Measurements from ENCODE around the gene ECI1. TPM values are rescaled to one million over a fixed set of nuclear protein-coding genes. Genes with fewer than 3 reads are reported as not detected.
"Not testable (repeated sequence)": the region's sequence is repeated elsewhere in the genome, so short reads cannot be mapped to it uniquely, and the experiment has no call there.

ECI1 gene
- total RNA-seq, 1 donor from 2014 or later: 72.9 TPM

GRCh38 chr16:2260250-2260649 lies 8.9 kb upstream of the ECI1 start:
- intact Hi-C loops (cut with DNase I): no loop called here
- Histone ChIP-seq H3K9me3 (no peaks in the 10 kb centered on the region), H3K27ac (no peak overlapping the region), H3K4me3 (no peak overlapping the region), H3K36me3 (peaks cover 2 to 83% of the 10 kb centered on the region in 2 donors), H3K27me3 (no peaks in the 10 kb centered on the region), H3K4me1 (peaks cover 3% of the 10 kb centered on the region)
- DNase-seq (ENCODE audit: extremely low spot score in 2 of 2): no peak
- TF ChIP-seq CTCF (IDR thresholded peaks at IDR 0.05) (no peak), POLR2A (IDR thresholded peaks at IDR 0.05) (no peak)

GRCh38 chr16:2258530-2258929 lies 7.1 kb upstream of the ECI1 start:
- intact Hi-C loops (cut with DNase I): loop anchor here (10.0 kb wide), 1 partner anchor 256 kb away; the partner anchor contains the start of gene ATP6V0C
- peaks cover 3 to 88% of the 10 kb centered on the region in 2 donors for H3K36me3 ChIP-seq
- not testable (repeated sequence) for H3K4me1 ChIP-seq; H3K4me3 ChIP-seq; DNase-seq (ENCODE audit: extremely low spot score in 2 of 2); H3K9me3 ChIP-seq; H3K27me3 ChIP-seq; H3K27ac ChIP-seq

DNA sequence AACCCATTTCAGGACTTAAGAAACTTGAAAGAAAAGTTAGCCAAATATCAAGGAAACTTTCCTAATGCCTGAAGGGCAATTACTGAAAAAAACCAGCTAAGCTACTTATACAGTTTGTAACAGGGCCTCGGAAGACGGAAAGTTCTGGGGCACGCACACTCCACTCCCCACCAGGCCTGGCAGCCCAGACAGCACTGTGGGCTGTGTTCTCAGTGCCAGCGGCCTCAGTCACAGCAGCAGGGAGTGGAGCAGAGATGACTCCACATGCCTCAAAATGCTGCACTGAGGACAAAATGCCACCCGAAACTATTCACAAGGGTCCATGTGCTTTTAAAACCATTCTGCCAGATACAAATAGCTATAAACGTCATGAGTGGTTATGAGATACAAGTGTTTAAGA lies 6.3 kb upstream of the ECI1 start:
- Histone ChIP-seq H3K4me3 (no peak overlapping the region), H3K4me1 (no peaks in the 10 kb centered on the region), H3K9me3 (no peaks in the 10 kb centered on the region), H3K27me3 (no peaks in the 10 kb centered on the region), H3K27ac (no peak overlapping the region), H3K36me3 (peaks cover 3 to 88% of the 10 kb centered on the region in 2 donors)
- DNase-seq (ENCODE audit: extremely low spot score in 2 of 2): no peak
- intact Hi-C loops (cut with DNase I): loop anchor here (10.0 kb wide), 1 partner anchor 257 kb away; the partner anchor contains the start of gene ATP6V0C
- TF ChIP-seq CTCF (IDR thresholded peaks at IDR 0.05): no peak
- TF ChIP-seq POLR2A (IDR thresholded peaks at IDR 0.05): no peak
- no peak for TF ChIP-seq POLR2AphosphoS5 (IDR thresholded peaks at IDR 0.05; ENCODE audit: insufficient read depth in 1 of 2, low read depth in 1 of 2)

DNA sequence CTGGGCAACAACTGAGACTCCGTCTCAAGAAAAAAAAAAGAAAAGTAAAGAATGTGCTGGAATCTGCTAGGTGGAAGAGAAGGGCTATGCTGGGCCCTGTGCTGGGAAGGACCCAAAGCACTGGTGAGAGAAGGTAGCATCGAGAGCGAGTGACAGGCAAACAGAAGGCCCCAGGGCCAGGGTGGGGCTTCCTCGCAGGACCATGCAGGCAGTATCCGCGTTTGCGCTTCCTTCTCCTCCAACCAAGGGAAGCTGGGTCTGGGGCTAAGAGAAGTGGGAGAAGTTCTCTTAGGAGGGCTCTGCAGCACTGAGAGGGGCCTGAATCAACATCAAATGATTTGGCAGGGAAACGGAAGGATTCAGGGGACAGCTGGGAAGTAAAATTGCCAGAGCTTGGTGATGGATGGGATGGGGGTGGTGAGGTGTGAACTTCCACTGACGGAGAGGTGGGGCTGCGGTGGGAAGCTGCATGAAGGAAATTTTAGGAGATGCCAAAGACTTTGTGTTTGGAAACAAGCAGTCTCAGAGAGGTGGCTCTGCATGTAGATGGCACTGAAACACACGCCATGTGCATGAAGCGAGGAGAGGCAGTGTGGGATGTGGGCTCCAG lies 5.2 kb upstream of the ECI1 start:
- H3K4me1 ChIP-seq: peaks cover 7% of the 10 kb centered on the region
- no peak overlapping the region for H3K27ac ChIP-seq
- TF ChIP-seq POLR2A (IDR thresholded peaks at IDR 0.05) (no peak), CTCF (IDR thresholded peaks at IDR 0.05) (no peak), POLR2AphosphoS5 (IDR thresholded peaks at IDR 0.05; ENCODE audit: insufficient read depth in 1 of 2, low read depth in 1 of 2) (no peak)
- no peaks in the 10 kb centered on the region for H3K27me3 ChIP-seq
- no peaks in the 10 kb centered on the region for H3K9me3 ChIP-seq
- intact Hi-C loops (cut with DNase I): loop anchor here (10.0 kb wide), 1 partner anchor 258 kb away; the partner anchor contains the start of gene ATP6V0C
- H3K36me3 ChIP-seq: peaks cover 3 to 77% of the 10 kb centered on the region in 2 donors
- DNase-seq (ENCODE audit: extremely low spot score in 2 of 2): no peak
- H3K4me3 ChIP-seq: no peak overlapping the region

DNA sequence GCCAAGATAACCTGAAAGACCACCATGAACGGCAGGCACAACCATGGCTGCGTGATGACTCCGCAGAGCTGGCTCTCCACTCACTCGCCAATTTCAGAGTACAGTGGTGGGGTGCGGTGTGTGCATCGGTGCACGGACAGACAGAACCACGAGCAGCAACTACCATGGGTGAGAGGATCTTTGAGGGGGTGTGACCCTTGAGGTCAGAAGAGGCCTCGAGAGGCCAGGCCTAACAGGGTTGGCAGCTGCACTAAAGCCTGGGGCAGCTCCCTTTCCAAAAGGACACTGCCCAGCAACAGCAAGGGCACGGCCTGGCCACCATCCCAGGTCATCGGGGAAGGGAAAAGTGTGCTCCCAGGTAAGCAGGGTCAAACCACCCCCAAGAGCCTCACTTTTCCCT lies 1.9 kb upstream of the ECI1 start:
- Histone ChIP-seq H3K27ac (no peak overlapping the region), H3K4me1 (peaks cover 17% of the 10 kb centered on the region), H3K27me3 (no peaks in the 10 kb centered on the region), H3K36me3 (peaks cover 3 to 47% of the 10 kb centered on the region in 2 donors), H3K4me3 (no peak overlapping the region), H3K9me3 (no peaks in the 10 kb centered on the region)
- no peak for DNase-seq (ENCODE audit: extremely low spot score in 2 of 2)
- TF ChIP-seq POLR2AphosphoS5 (IDR thresholded peaks at IDR 0.05; ENCODE audit: insufficient read depth in 1 of 2, low read depth in 1 of 2): no peak
- no peak for TF ChIP-seq CTCF (IDR thresholded peaks at IDR 0.05)
- TF ChIP-seq POLR2A (IDR thresholded peaks at IDR 0.05): no peak
- intact Hi-C loops (cut with DNase I): loop anchor here (10.0 kb wide), 1 partner anchor 262 kb away; the partner anchor contains the start of gene ATP6V0C

Data from vagina (tissue), 2 donors.